Measurements from ENCODE around the gene CEACAM1. TPM values are rescaled to one million over a fixed set of nuclear protein-coding genes. Genes with fewer than 3 reads are reported as not detected.

Gene CEACAM1
- polyA plus RNA-seq, 1 donor (not counting 4 experiments of a cell fraction or from before 2014, with no cell fraction given), result 2.2 TPM

GRCh38 chr19:42478765-42479311, 49.4 kb downstream of the CEACAM1 start:
- dilution Hi-C loops (cut with MboI; ENCODE audit: extremely low pct_ligation_motif_present, low sequenced_read_pairs), result no loop called here
- Histone ChIP-seq H3K9me1 (ENCODE audit: control insufficient read depth, extremely low read depth, insufficient read depth, low read length) (no peaks in the 10 kb centered on the region), H3K9ac (ENCODE audit: control insufficient read depth, extremely low read depth, insufficient read depth, low read length) (no peak overlapping the region), H3K79me2 (ENCODE audit: control insufficient read depth, insufficient read depth, low read length) (no peaks in the 10 kb centered on the region), H3K27me3 (ENCODE audit: control insufficient read depth, extremely low read depth, insufficient read depth, low read length) (no peaks in the 10 kb centered on the region), H4K20me1 (ENCODE audit: control insufficient read depth, extremely low read depth, insufficient read depth, low read length) (no peaks in the 10 kb centered on the region), H3K36me3 (ENCODE audit: control insufficient read depth in 2 of 2, extremely low read depth in 1 of 2, insufficient read depth in 2 of 2, low read length in 2 of 2) (no peaks in the 10 kb centered on the region), H3K27ac (ENCODE audit: control insufficient read depth, insufficient read depth, low read length) (no peak overlapping the region), H3K4me2 (ENCODE audit: control insufficient read depth, extremely low read depth, insufficient read depth, low read depth, low read length) (no peak overlapping the region), H3K4me3 (ENCODE audit: control insufficient read depth in 2 of 3, extremely low read depth in 1 of 3, insufficient read depth in 2 of 3, low read depth in 1 of 3, low read length in 3 of 3) (no peak overlapping the region), H3K9me3 (ENCODE audit: control insufficient read depth, low read depth, low read length) (no peaks in the 10 kb centered on the region), H2AFZ (ENCODE audit: control insufficient read depth, low read length) (no peak overlapping the region), H3K4me1 (ENCODE audit: control insufficient read depth, extremely low read depth, insufficient read depth, low read length) (no peaks in the 10 kb centered on the region)
- DNase-seq (ENCODE audit: low read depth, low spot score) (no peak), FAIRE-seq (no peak)
- TF ChIP-seq EZH2 (IDR thresholded peaks at IDR 0.05; ENCODE audit: low read length), result no peak
- TF ChIP-seq CTCF (optimal IDR thresholded peaks at IDR 0.05 in 1 of 3, IDR thresholded peaks at IDR 0.05 in 1 of 3, conservative IDR thresholded peaks at IDR 0.05 in 1 of 3; ENCODE audit: extremely low read depth in 1 of 3, insufficient read depth in 2 of 3, low read length in 3 of 3), result no peak

GRCh38 chr19:42477933-42478332, 50.3 kb downstream of the CEACAM1 start:
- H3K9ac ChIP-seq (ENCODE audit: control insufficient read depth, extremely low read depth, insufficient read depth, low read length), result no peak overlapping the region
- H2AFZ ChIP-seq (ENCODE audit: control insufficient read depth, low read length), result no peak overlapping the region
- H3K9me1 ChIP-seq (ENCODE audit: control insufficient read depth, extremely low read depth, insufficient read depth, low read length), result no peaks in the 10 kb centered on the region
- no peaks in the 10 kb centered on the region for H3K36me3 ChIP-seq (ENCODE audit: control insufficient read depth in 2 of 2, extremely low read depth in 1 of 2, insufficient read depth in 2 of 2, low read length in 2 of 2)
- H3K9me3 ChIP-seq (ENCODE audit: control insufficient read depth, low read depth, low read length), result no peaks in the 10 kb centered on the region
- TF ChIP-seq EZH2 (IDR thresholded peaks at IDR 0.05; ENCODE audit: low read length) (no peak), CTCF (optimal IDR thresholded peaks at IDR 0.05 in 1 of 3, IDR thresholded peaks at IDR 0.05 in 1 of 3, conservative IDR thresholded peaks at IDR 0.05 in 1 of 3; ENCODE audit: extremely low read depth in 1 of 3, insufficient read depth in 2 of 3, low read length in 3 of 3) (no peak)
- no peaks in the 10 kb centered on the region for H3K4me1 ChIP-seq (ENCODE audit: control insufficient read depth, extremely low read depth, insufficient read depth, low read length)
- no peaks in the 10 kb centered on the region for H4K20me1 ChIP-seq (ENCODE audit: control insufficient read depth, extremely low read depth, insufficient read depth, low read length)
- no peaks in the 10 kb centered on the region for H3K27me3 ChIP-seq (ENCODE audit: control insufficient read depth, extremely low read depth, insufficient read depth, low read length)
- H3K4me2 ChIP-seq (ENCODE audit: control insufficient read depth, extremely low read depth, insufficient read depth, low read depth, low read length), result no peak overlapping the region
- no peaks in the 10 kb centered on the region for H3K79me2 ChIP-seq (ENCODE audit: control insufficient read depth, insufficient read depth, low read length)
- dilution Hi-C loops (cut with MboI; ENCODE audit: extremely low pct_ligation_motif_present, low sequenced_read_pairs), result no loop called here
- DNase-seq (ENCODE audit: low read depth, low spot score) (no peak), FAIRE-seq (no peak)
- H3K4me3 ChIP-seq (ENCODE audit: control insufficient read depth in 2 of 3, extremely low read depth in 1 of 3, insufficient read depth in 2 of 3, low read depth in 1 of 3, low read length in 3 of 3), result no peak overlapping the region
- H3K27ac ChIP-seq (ENCODE audit: control insufficient read depth, insufficient read depth, low read length), result no peak overlapping the region
